GM19025 (cell line): Measurements from ENCODE around the gene COQ8B.

Experiments
- ATAC-seq: cut with Tn5 transposase; IDR thresholded peaks from one replicate; pipeline ENCODE4 v1.9.1; 2021; ENCODE audit warnings: mild to moderate bottlenecking, low read depth, moderate library complexity; ENCODE audit not compliant: unreplicated experiment

The COQ8B gene

GRCh38 chr19:40642051-40642706, 74.5 kb downstream of the COQ8B start:
- no peak for ATAC-seq
